ENCODE results near the gene KRTAP5-1.

KRTAP5-1 gene

DNA sequence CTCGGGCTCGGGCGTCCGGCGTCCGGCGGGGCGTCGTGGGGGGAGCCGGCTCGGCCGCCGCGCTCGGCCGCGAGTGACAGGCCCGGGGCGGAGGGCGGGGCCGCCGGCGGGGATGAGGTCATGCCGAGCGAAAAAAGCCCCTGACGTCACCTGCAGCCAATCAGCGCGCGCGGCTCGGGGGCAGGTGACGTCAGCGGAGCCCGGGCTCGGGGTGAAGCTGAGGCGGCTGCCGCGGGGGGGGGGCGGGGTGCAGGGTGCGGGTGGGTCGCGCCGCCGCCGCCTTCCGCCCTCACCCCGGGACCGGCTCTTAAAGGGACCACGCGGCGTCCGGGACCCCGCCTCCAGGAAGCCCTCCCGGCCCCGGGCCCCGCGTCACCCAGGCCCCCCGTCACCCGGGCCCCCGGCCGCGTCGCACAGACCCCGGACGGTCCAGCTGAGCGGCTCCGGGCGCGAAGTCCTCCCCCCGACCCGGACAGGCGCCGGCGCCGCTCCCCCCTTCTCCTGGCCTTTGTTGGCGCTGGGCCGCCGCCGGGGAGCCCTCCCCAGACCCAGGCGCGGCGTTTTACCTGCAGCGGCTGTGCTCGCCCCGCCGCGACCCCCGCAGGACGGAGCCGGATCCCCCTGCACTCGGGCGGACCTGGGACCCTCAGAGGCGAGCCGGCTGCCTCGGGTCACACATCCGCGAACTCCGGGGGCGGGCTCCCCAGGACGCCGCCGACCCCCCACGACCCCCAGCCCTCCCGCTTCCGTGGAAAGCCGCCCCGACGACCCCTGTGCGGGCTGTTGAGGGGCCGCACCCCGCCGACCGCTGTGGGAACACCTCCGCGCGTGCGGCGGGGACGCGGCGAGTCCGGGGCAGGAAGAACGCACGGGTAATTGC is 12.6 kb downstream of the KRTAP5-1 start, which contains the start of gene DUSP8:
DUSP8 (minus strand) TSS at position 75 of the 880 bp plus-strand sequence. CDS start 6,445 bp downstream, outside the sequence.
- Histone ChIP-seq H3K4me1 (ENCODE audit: low read length) (no peaks in the 10 kb centered on the region), H3F3A (ENCODE audit: insufficient read depth, low read length) (0 out of 2 replicates have a peak, but pooled peaks cover 3% of the 10 kb centered on the region), H3K36me3 (replicated peaks; ENCODE audit: insufficient read depth, low read length) (no peaks in the 10 kb centered on the region), H3K9me2 (replicated peaks; ENCODE audit: insufficient read depth, low read length) (no peaks in the 10 kb centered on the region), H3K9me3 (replicated peaks; ENCODE audit: insufficient read depth, low read length) (no peaks in the 10 kb centered on the region), H3K4me3 (ENCODE audit: low read length) (peak within 1 kb of the TSS; percentile 35), H3K4me2 (ENCODE audit: low read depth, low read length) (peak within 1 kb of the TSS; percentile 67), H3K27ac (ENCODE audit: low read length) (no peak within 1 kb of the TSS), H2AFZ (ENCODE audit: low read length) (0 out of 2 replicates have a peak within 1 kb of the TSS, but pooled peaks have one; percentile 18), H3K9ac (ENCODE audit: low read length) (peak within 1 kb of the TSS; percentile 45; the same call in 1 of the 2 replicates), H3K27me3 (replicated peaks; ENCODE audit: insufficient read depth, low read length) (peaks cover 81% of the 10 kb centered on the region), H3K79me2 (ENCODE audit: low read length) (no peaks in the 10 kb centered on the region), H4K20me1 (ENCODE audit: insufficient read depth, low read length) (no peaks in the 10 kb centered on the region)
- DNase-seq, result peak; percentile 71
- TF ChIP-seq EZH2 (optimal IDR thresholded peaks at IDR 0.05; ENCODE audit: low read depth, low read length) (peak; percentile 81), EZH2phosphoT487 (IDR thresholded peaks at IDR 0.05; ENCODE audit: low read length) (no peak)
- TF ChIP-seq, protein P1, sequence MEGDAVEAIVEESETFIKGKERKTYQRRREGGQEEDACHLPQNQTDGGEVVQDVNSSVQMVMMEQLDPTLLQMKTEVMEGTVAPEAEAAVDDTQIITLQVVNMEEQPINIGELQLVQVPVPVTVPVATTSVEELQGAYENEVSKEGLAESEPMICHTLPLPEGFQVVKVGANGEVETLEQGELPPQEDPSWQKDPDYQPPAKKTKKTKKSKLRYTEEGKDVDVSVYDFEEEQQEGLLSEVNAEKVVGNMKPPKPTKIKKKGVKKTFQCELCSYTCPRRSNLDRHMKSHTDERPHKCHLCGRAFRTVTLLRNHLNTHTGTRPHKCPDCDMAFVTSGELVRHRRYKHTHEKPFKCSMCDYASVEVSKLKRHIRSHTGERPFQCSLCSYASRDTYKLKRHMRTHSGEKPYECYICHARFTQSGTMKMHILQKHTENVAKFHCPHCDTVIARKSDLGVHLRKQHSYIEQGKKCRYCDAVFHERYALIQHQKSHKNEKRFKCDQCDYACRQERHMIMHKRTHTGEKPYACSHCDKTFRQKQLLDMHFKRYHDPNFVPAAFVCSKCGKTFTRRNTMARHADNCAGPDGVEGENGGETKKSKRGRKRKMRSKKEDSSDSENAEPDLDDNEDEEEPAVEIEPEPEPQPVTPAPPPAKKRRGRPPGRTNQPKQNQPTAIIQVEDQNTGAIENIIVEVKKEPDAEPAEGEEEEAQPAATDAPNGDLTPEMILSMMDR (IDR thresholded peaks at IDR 0.05; ENCODE audit: low read length), result no peak

DNA sequence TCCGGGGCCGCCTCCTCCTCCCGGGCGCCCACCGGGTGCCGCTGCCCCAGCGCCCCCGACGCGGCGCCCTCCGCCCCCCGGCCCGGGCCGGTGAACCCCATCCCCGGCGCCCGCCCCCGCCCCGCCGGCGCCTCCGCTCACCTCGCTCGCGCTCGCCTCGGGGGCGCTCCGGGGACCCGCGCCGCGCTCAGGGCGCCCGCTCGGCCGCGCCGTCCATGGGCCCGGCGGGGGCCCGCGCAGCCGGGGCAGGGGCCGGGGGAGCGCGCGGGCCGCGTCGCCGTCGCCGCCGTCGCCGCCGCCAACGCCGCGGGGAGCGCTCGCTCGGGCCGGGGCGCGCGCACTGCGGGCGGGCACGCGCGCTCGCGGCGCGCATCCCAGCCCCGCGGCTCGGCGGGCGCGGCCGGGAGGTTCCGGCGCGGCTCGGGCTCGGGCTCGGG is 13.3 kb downstream of the KRTAP5-1 start:
- no peaks in the 10 kb centered on the region for H3K9me3 ChIP-seq (replicated peaks; ENCODE audit: insufficient read depth, low read length)
- DNase-seq, result no peak
- no peak overlapping the region for H3K4me3 ChIP-seq (ENCODE audit: low read length)
- H3K27ac ChIP-seq (ENCODE audit: low read length), result no peak overlapping the region
- H4K20me1 ChIP-seq (ENCODE audit: insufficient read depth, low read length), result no peaks in the 10 kb centered on the region
- no peak overlapping the region for H3K4me2 ChIP-seq (ENCODE audit: low read depth, low read length)
- H3K4me1 ChIP-seq (ENCODE audit: low read length), result no peaks in the 10 kb centered on the region
- no peaks in the 10 kb centered on the region for H3K36me3 ChIP-seq (replicated peaks; ENCODE audit: insufficient read depth, low read length)
- H2AFZ ChIP-seq (ENCODE audit: low read length), result no peak overlapping the region
- H3K79me2 ChIP-seq (ENCODE audit: low read length), result no peaks in the 10 kb centered on the region
- 0 out of 2 replicates have a peak, but pooled peaks cover 3% of the 10 kb centered on the region for H3F3A ChIP-seq (ENCODE audit: insufficient read depth, low read length)
- peaks cover 77% of the 10 kb centered on the region for H3K27me3 ChIP-seq (replicated peaks; ENCODE audit: insufficient read depth, low read length)
- no peaks in the 10 kb centered on the region for H3K9me2 ChIP-seq (replicated peaks; ENCODE audit: insufficient read depth, low read length)
- TF ChIP-seq EZH2 (optimal IDR thresholded peaks at IDR 0.05; ENCODE audit: low read depth, low read length) (no peak), EZH2phosphoT487 (IDR thresholded peaks at IDR 0.05; ENCODE audit: low read length) (no peak)
- TF ChIP-seq, protein P1 (IDR thresholded peaks at IDR 0.05; ENCODE audit: low read length), result no peak
- no peak overlapping the region for H3K9ac ChIP-seq (ENCODE audit: low read length)

DNA sequence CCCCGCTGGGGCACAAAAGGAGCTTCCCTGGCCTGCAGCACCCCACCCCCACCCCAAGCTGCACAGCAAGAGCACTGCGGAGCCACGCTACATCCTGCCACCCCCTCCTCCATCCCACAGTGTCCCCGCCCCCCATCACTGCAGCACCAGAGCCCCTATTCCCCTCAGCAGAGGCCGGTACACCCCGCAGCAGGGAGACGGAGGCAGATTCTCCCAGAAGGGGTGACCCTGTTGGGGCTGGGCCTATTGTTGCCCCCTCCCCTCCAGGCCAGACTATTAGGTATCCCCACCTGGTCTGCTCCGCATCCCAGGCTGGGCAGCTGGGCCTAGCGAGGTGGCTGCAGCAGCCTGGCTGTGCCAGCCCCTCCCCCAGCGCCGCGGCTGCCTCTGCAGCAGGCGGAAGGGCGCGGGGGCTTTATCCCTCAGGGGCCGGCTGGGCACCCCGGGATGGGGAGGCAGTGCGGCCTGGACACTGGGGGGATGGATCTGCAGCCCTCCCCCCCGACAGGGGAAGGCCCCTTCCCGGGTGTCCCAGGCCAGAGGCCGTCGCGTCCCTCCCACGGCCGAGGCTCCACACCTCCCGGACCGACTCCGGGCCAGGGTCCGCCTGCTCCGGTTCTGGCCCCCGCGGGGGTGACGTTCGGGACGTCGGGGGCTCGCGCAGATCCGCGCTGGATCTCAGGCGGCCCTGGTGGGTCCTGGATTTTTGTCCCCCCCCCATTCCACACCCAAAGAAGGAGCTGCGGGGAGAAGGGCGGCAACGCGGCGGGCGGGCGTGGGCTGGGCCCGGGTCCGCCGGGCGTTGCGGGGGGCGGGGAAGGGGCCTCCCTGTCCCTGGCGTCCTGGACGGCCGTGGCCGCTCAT is 14.0 kb downstream of the KRTAP5-1 start:
- H3K9ac ChIP-seq (ENCODE audit: low read length), result no peak overlapping the region
- H3K79me2 ChIP-seq (ENCODE audit: low read length), result no peaks in the 10 kb centered on the region
- H3K27me3 ChIP-seq (replicated peaks; ENCODE audit: insufficient read depth, low read length), result peaks cover 72% of the 10 kb centered on the region
- H3K9me2 ChIP-seq (replicated peaks; ENCODE audit: insufficient read depth, low read length), result no peaks in the 10 kb centered on the region
- no peak overlapping the region for H2AFZ ChIP-seq (ENCODE audit: low read length)
- H3K36me3 ChIP-seq (replicated peaks; ENCODE audit: insufficient read depth, low read length), result no peaks in the 10 kb centered on the region
- no peak for DNase-seq
- H3K4me2 ChIP-seq (ENCODE audit: low read depth, low read length), result no peak overlapping the region
- H4K20me1 ChIP-seq (ENCODE audit: insufficient read depth, low read length), result no peaks in the 10 kb centered on the region
- TF ChIP-seq EZH2phosphoT487 (IDR thresholded peaks at IDR 0.05; ENCODE audit: low read length) (no peak), EZH2 (optimal IDR thresholded peaks at IDR 0.05; ENCODE audit: low read depth, low read length) (no peak)
- TF ChIP-seq, protein P1 (IDR thresholded peaks at IDR 0.05; ENCODE audit: low read length), result no peak
- H3K27ac ChIP-seq (ENCODE audit: low read length), result no peak overlapping the region
- no peaks in the 10 kb centered on the region for H3K4me1 ChIP-seq (ENCODE audit: low read length)
- H3K9me3 ChIP-seq (replicated peaks; ENCODE audit: insufficient read depth, low read length), result no peaks in the 10 kb centered on the region
- H3F3A ChIP-seq (ENCODE audit: insufficient read depth, low read length), result 0 out of 2 replicates have a peak, but pooled peaks cover 3% of the 10 kb centered on the region
- H3K4me3 ChIP-seq (ENCODE audit: low read length), result no peak overlapping the region; the same call in 1 of the 2 replicates

Data from MM.1S (cell line).